Measurements from ENCODE around the gene SEC14L2. TPM values are rescaled to one million over a fixed set of nuclear protein-coding genes. Genes with fewer than 3 reads are reported as not detected.

Gene SEC14L2
- total and polyA plus RNA-seq, 10 of the 15 experiments (the other 5 are each of a cell fraction or from before 2014, with no cell fraction given), result 0.08 to 4.0 (median 0.48) TPM

- TF ChIP-seq CTCF (IDR thresholded peaks at IDR 0.05 in 2 of 3, conservative IDR thresholded peaks at IDR 0.05 in 1 of 3; ENCODE audit: control insufficient read depth in 2 of 3, extremely low read depth in 1 of 3, insufficient read depth in 1 of 3, low read depth in 3 of 3, low read length in 3 of 3) (peak in 1 of 3 experiments; percentile 15; a peak in 1 of 6 replicates), ZNF24 (IDR thresholded peaks at IDR 0.05) (peak; percentile 39; the same call in 1 of the 2 replicates), ZNF207 (IDR thresholded peaks at IDR 0.05; ENCODE audit: borderline replicate concordance) (no peak), PAX5 (IDR thresholded peaks at IDR 0.05; ENCODE audit: borderline replicate concordance, low read depth, low read length) (no peak), MTA3 (IDR thresholded peaks at IDR 0.05; ENCODE audit: borderline replicate concordance, low read length) (0 out of 2 replicates have a peak, but pooled peaks have one; percentile 58)
These were observed 27.9 kb downstream of the SEC14L2 start (continued) for GRCh38 chr22:30424534-30425326.

GRCh38 chr22:30425327-30425615 is 28.5 kb downstream of the SEC14L2 start:
- peak overlapping the region; percentile 38 for H2AFZ ChIP-seq (ENCODE audit: control insufficient read depth, low read depth, low read length)
- peak overlapping the region; percentile 82 for H3K27ac ChIP-seq (ENCODE audit: control insufficient read depth, insufficient read depth)
- 2% methylated on average over 9 of the region's 9 CpGs for WGBS (ENCODE audit: insufficient coverage, insufficient replicate concordance, low lambda C conversion rate, missing lambda C conversion rate)
- FAIRE-seq (no peak), DNase-seq (ENCODE audit: low read depth, low spot score) (no peak), ATAC-seq (no peak)
- H3K4me1 ChIP-seq (ENCODE audit: control insufficient read depth, insufficient read depth, low read length), result peaks cover 22% of the 10 kb centered on the region
- no peaks in the 10 kb centered on the region for H4K20me1 ChIP-seq (ENCODE audit: control insufficient read depth, insufficient read depth)
- SMC1A ChIA-PET (ENCODE audit: uncharacterized antibody, unreplicated experiment), result interaction anchor here (1.0 to 6.0 kb wide), 12 partner anchors 9 to 181 kb away, joined by 3 to 69 read pairs (median 7); partner anchors contain the start of gene RNF215
- in situ Hi-C loops (cut with MboI), result no loop called here
- H3K36me3 ChIP-seq (ENCODE audit: control insufficient read depth in 2 of 2, insufficient read depth in 2 of 2, low read length in 1 of 2), result peaks cover 3 to 14% of the 10 kb centered on the region in 2 experiments; a peak in 2 of 4 replicates
- peak overlapping the region; percentile 99 for H3K4me2 ChIP-seq (ENCODE audit: control insufficient read depth, insufficient read depth)
- CTCF ChIA-PET, result interaction anchor here (0.7 to 7.5 kb wide), 12 partner anchors 8 to 209 kb away, joined by 3 to 172 read pairs (median 6); partner anchors contain the start of genes CASTOR1 and SEC14L2
- intact Hi-C loops (cut with micrococcal nuclease; ENCODE audit: unreplicated experiment), result no loop called here
- peak overlapping the region; percentile 85 for H3K9ac ChIP-seq (ENCODE audit: control insufficient read depth, insufficient read depth, low read length)
- RAD21 ChIA-PET (ENCODE audit: unreplicated experiment), result interaction anchor here (1.1 to 7.3 kb wide), 6 partner anchors 19 to 136 kb away, joined by 3 to 137 read pairs (median 14); partner anchors contain the start of genes CASTOR1, RNF215, SEC14L2 and TBC1D10A
- H3K79me2 ChIP-seq (ENCODE audit: control insufficient read depth, insufficient read depth, low read length), result peaks cover 45% of the 10 kb centered on the region
- no peaks in the 10 kb centered on the region for H3K27me3 ChIP-seq (replicated peaks in 1 of 2; ENCODE audit: control insufficient read depth in 2 of 2, insufficient read depth in 2 of 2, low read length in 1 of 2)
- BruUV-seq (replicated peaks), result no TSS peak
- no peaks in the 10 kb centered on the region; the same call in 2 of the 3 replicates for H3K9me3 ChIP-seq (replicated peaks; ENCODE audit: control insufficient read depth, insufficient read depth, low read length)
- peak overlapping the region; percentile 65 for H3K4me3 ChIP-seq
- POLR2A ChIA-PET, result interaction anchor here (1.0 to 6.4 kb wide), 8 partner anchors 19 to 137 kb away, joined by 3 to 60 read pairs (median 12); partner anchors contain the start of genes SEC14L2 and TBC1D10A
- no peak for TF ChIP-seq ZSCAN29 (IDR thresholded peaks at IDR 0.05)
- TF ChIP-seq SUZ12 (IDR thresholded peaks at IDR 0.05; ENCODE audit: unreplicated experiment), result no peak
- no peak for TF ChIP-seq DPF2 (IDR thresholded peaks at IDR 0.05)
- TF ChIP-seq EP300 (IDR thresholded peaks at IDR 0.05; ENCODE audit: borderline replicate concordance in 1 of 2, control insufficient read depth in 1 of 2, low read depth in 2 of 2, low read length in 2 of 2), result no peak
- no peak for TF ChIP-seq ZBTB33 (IDR thresholded peaks at IDR 0.05)
- no peak for TF ChIP-seq NRF1 (conservative IDR thresholded peaks at IDR 0.05; ENCODE audit: low read depth, low read length)
- no peak for TF ChIP-seq SMC3 (IDR thresholded peaks at IDR 0.05; ENCODE audit: borderline replicate concordance, low read length)
- TF ChIP-seq SUPT20H (IDR thresholded peaks at IDR 0.05; ENCODE audit: borderline replicate concordance, control insufficient read depth, low read depth, low read length), result no peak
- TF ChIP-seq STAT3 (IDR thresholded peaks at IDR 0.05; ENCODE audit: low read depth, low read length), result no peak
- TF ChIP-seq ESRRA (IDR thresholded peaks at IDR 0.05; ENCODE audit: low read length), result no peak
- no peak for TF ChIP-seq YBX1 (IDR thresholded peaks at IDR 0.05)

All from GM12878 (cell line).